HepG2 (cell line): ENCODE measurements around the gene HS6ST2. TPM values are rescaled to one million over a fixed set of nuclear protein-coding genes. Genes with fewer than 3 reads are reported as not detected.

ENCODE experiments used
- LRRFIP1 ChIP-seq: sonication (generic); formaldehyde crosslinking; conservative IDR thresholded peaks from 2 replicates; pipeline ENCODE4 v1.4.0; 2020; ENCODE audit warnings: missing genetic modification reagents
- MBD4 ChIP-seq: IDR thresholded peaks from 2 replicates; pipeline ENCODE4 v1.6.1; 2012; ENCODE audit warnings: low read length, inconsistent platforms, borderline replicate concordance
- RFXANK ChIP-seq: IDR thresholded peaks from 2 replicates; pipeline ENCODE4 v1.6.1; 2016
- ZNF318 ChIP-seq: sonication (generic); formaldehyde crosslinking; IDR thresholded peaks from 2 replicates; pipeline ENCODE4 v1.4.0; 2020; ENCODE audit warnings: mild to moderate bottlenecking, missing genetic modification reagents
- ZNF781 ChIP-seq: sonication (generic); formaldehyde crosslinking; IDR thresholded peaks from 2 replicates; pipeline ENCODE4 v1.5.1; 2020; ENCODE audit warnings: borderline replicate concordance, mild to moderate bottlenecking, missing genetic modification reagents; ENCODE audit errors: not compliant biosample characterization
- ZNF83 ChIP-seq: sonication (generic); formaldehyde crosslinking; IDR thresholded peaks from 2 replicates; pipeline ENCODE4 v1.4.0; 2020; ENCODE audit warnings: missing genetic modification reagents, mild to moderate bottlenecking, borderline replicate concordance
- polyA plus RNA-seq, 8 experiments: library from polyadenylated mRNA; depleted of rRNA in 3 of 8; stranded (reverse) in 7 of 8; unstranded in 1 of 8; fragments of >200 nt; fragmentation: Illumina TruSeq in 4 of 8; extraction: Trizol in 4 of 8; gene quantifications; 2 replicates each; pipeline versions ENCODE4 v1.2.1 to v1.2.3, GENCODE V29; 2011 to 2016; ENCODE audit warnings: low read depth in 4 of 8, missing spikeins in 1 of 8, mixed read lengths in 1 of 8; ENCODE audit not compliant: insufficient read depth in 1 of 8
- total RNA-seq, 5 experiments: library from RNA; depleted of rRNA; stranded (reverse); fragments of >200 nt; fragmentation: Illumina TruSeq; extraction: Trizol; gene quantifications; 2 replicates each; pipeline ENCODE4 v1.2.3, GENCODE V29; 2016; ENCODE audit warnings: low read depth in 1 of 5

HS6ST2 gene
- total and polyA plus RNA-seq, 2 of the 13 experiments (the other 11 are each of a cell fraction or from before 2014, with no cell fraction given): 0.05 TPM; not detected in 1

- TF ChIP-seq ZNF318 (CRISPR knock-in tag) (no peak), ZNF781 (no peak), ZNF83 (CRISPR knock-in tag) (no peak), LRRFIP1 (CRISPR knock-in tag) (no peak), RFXANK (CRISPR knock-in tag) (no peak), MBD4 (no peak)
These were observed 127.0 kb downstream of the HS6ST2 start (continued) for GRCh38 chrX:132831336-132831973.
